Activated gamma-delta T cell treated with anti-CD3 and anti-CD28 coated beads, Interleukin-2, amount 50 U/mL, for 16 hours (primary cell): ENCODE results near the gene AHCYL2.
"Not testable (repeated sequence)": the region's sequence is repeated elsewhere in the genome, so short reads cannot be mapped to it uniquely, and the experiment has no call there.

Source experiments
- DNase-seq: peaks from one replicate; pipeline ENCODE4 v3.0.0-alpha.2; 2020; ENCODE audit warnings: low read depth

AHCYL2 gene

DNA sequence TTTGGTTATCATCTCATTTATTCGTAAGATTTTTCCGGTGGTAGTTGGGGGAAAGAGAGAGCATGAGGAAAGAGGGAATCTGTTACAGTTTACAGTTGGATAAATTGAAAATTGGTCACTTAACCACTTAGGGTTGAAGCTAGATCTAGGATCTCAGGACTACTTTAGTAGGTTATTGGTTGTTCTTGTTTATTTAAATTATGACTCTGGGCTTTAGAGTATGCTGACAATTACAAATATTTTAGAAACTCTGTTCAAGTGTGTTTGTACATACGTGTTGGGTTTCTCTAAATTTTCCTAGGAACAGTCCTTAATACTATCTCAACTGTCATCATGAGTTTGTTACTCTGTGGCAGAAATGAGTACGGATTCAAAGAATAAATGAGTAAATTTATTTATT is 160.8 kb downstream of the AHCYL2 start:
- no peak for DNase-seq

DNA sequence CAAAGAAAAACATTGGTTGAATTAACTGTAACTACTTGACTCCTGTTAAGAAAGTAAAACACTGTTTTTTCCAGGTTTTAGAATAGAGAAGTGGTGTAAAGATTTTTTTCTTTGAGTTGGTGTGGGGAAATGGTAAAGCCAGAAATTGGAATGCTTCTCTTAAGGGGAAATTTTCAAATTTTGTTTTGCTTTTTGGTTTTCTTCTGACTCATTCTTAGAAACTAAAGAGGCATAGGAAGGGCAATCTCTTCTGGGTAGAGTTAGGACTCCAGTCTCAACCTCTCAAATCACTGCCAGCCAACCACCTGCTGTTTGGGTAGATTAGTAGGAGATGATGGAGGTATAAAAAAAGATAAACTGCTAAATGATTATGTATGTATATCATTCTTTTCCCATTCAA is 161.7 kb downstream of the AHCYL2 start:
- no peak for DNase-seq

DNA sequence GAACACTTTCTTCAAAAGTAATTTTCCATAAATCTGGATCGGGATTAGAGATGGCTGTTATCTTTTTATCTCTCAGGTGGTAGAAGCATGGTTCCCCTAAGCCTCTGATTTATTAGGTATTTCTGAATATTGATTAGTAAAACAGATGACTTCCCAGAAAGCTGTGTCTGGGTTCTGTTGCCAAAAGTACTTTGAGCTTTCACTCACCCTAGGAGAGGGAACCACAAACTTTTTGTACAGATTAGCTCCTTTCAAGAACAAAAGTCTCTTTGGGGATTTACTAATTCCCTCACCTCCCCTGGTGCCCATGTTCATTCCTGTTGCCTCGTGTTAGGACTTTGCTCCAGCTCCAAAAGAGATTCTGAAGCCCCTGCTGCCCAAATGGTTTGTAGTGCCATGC is 162.7 kb downstream of the AHCYL2 start:
- DNase-seq, result no peak

DNA sequence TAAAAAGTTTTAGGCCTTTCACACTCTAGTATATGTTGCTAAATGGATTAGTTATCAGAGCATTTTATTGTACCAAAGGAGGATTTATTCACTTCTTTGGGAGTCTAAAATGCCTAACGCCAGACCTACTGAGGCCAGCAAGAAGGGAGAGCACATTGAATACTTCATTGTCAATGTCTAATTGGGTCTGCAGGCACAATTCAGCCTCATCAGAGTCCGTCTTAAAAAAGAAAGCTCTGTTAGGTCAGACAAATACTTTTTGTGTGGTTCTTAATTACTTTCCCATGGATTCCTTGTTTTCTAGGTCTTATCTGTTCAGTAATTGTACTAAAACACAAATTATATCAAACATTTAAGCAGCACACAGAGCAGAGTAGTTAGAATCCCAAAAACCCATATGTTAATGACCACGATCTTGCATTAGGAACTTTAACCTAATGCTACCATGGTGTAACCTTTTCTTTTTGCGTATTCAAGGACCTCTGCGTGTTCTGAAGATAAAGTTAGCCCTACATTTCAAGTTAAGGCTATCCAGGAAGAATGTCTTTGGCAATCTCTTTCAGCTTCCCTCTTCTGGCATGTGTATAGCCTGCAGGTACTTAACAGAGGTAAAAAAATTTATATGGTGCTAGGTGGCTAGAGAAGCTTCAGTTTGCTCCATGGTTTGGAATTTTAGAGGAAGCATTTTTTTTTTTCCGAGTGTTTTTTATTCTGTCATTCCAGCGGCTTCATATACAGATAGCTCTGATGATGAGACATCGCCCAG is 163.7 kb downstream of the AHCYL2 start:
- no peak for DNase-seq

DNA sequence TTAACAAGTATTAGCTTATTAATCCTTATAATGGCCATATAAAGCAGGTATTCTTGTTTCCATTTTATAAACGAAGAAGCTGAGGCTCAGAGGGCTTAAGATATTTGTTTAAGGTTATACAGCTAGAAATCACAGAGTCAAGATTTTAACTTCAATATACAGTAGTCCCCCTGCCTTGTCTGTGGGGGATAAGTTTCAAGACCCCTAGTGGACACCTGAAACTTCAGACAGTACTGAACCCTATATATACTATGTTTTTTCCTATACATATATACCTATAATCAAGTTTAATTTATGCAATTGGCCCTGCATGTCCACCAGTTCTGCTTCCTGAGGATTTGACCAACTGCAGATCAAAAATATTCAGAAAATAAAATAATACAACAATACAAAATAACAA is 165.0 kb downstream of the AHCYL2 start:
- no peak for DNase-seq

- no peak for DNase-seq
Measured at GRCh38 chr7:129390314-129390713, 165.5 kb downstream of the AHCYL2 start.

DNA sequence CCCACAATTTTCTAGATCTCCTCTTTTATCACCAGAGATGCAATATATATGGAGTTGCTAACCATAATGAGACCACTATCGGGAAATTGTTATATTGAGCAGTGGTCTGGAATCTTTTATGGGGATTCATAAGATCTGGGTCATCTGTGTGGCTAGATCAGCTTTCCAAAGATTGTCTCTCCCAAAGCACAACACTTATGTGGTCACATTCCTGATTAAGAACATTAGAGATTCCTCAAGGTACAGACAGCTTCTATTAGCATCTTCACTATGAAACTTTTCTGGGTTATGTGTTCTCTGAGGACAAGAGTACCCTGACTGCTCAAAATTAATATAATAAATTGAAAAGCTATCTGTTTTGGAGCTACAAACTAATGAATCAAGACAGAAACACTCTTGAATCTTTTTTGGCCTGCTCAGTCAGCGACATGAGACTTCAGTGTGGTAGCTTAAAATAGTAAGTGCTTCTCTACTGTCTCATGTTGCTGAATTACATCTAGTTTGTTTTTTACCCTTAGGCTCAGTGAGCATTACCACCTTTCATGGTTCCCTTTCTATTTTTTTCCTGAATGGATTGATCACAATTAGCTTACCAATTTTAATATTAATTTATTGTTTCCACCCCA is 166.8 kb downstream of the AHCYL2 start:
- no peak for DNase-seq

GRCh38 chr7:129393255-129393654 is 168.4 kb downstream of the AHCYL2 start:
- no peak for DNase-seq

DNA sequence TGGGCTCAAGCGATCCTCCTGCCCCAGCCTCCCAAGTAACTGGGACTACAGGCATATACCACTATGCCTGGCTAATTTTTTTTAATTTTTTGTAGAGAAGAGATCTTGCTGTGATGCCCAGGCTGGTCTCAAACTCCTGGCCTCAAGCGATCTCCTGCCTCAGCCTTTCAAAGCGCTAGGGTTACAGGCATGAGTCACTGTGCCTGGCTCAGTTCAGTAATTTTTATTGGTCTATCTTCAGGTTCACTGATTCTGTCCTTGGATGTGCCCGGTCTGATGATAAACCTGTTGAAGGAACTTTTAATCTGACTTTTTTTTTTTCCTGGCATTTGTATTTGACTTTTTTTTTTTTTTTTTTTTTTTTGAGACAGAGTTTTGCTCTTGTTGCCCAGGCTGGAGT is 169.3 kb downstream of the AHCYL2 start:
- no peak for DNase-seq

GRCh38 chr7:129394982-129395914 is 170.4 kb downstream of the AHCYL2 start:
- DNase-seq, result no peak

- no peak for DNase-seq
Measured at GRCh38 chr7:129401228-129401966, 176.6 kb downstream of the AHCYL2 start.

DNA sequence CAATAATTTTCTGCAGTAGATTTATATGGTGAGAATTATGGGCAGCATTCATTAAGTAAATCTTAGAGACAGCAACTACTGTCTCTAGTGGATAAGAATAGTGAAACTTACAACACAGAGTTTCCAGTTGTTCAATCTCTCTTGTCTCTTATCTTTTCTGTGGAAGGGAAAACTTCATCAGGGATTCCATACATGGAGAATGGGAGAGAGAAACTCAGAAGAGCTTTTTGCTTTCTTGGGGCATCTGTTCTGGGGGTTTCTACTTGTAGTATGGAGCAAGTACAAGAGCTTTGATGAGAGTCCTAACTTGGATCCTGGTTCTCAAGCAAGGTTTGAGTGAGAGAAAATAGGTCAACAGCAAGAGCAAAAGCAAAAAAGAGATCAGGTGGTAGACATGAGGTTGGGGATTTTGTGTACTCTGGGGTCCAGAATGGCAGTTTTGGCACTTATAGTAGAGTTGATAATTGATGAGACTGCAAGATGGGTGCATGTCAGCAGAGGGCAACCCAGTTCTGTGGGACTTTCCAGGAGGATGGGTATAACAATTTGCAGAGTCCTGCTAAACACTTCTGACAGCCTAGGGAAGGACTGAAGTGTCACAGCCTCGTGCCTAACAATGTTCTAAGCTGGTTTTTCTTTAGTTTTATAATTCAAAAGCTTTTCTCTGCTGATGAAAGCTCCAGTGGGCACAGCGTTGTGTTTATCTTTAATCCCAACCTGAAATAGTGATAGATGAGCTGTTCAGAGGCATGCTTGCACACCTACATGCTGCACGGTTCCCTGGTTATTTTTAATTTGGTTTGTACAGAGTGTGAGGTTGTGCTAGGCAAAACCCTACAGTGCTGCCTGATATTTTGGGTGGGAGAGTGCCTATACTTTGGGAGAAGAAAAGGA is 177.4 kb downstream of the AHCYL2 start:
- DNase-seq, result no peak

DNA sequence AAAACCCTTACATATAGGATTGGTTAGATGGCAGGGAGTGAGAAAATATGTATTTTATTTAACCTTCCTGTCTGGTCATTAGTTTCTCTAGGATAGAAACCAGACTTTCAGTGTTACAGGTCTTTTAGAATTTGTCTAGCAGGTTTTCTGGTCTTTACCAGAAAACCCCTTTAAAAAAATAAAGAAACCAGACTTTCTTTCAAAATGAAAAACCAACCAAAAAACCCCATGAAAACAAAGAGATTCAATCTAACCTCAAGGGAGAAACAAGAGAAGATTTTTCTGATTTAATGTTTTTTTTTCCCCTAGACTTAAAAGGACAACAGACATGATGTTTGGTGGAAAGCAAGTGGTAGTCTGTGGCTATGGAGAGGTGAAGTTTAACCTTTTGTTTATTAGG is 180.7 kb downstream of the AHCYL2 start:
- DNase-seq, result no peak

GRCh38 chr7:129410238-129410637 is 185.4 kb downstream of the AHCYL2 start:
- not testable (repeated sequence) for DNase-seq

- no peak for DNase-seq
Measured at GRCh38 chr7:129412501-129412900, 187.7 kb downstream of the AHCYL2 start.

GRCh38 chr7:129417073-129417472 is 192.2 kb downstream of the AHCYL2 start:
- DNase-seq, result no peak

- no peak for DNase-seq
Measured at GRCh38 chr7:129421717-129422250, 197.0 kb downstream of the AHCYL2 start.

DNA sequence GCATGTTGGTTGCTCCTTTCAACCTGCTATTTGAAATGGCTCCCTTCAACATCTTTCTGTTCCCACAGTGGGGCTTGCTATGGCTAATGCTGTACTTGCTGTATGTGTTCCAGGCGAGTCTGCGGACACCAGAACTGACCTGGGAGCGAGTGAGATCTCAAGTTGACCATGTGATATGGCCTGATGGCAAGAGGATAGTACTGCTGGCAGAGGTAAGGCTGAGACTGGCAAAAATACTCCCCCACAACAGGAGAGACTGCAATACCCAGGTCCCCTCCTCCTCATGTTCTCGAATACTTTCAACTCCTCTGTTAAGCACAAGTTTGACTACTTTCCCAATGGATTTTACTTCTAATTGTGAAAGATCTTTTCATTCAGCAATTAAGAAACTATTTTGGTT is 197.9 kb downstream of the AHCYL2 start:
- DNase-seq, result no peak

GRCh38 chr7:129423700-129424410 is 199.0 kb downstream of the AHCYL2 start:
- DNase-seq, result no peak

- DNase-seq, result no peak
Measured at GRCh38 chr7:129426482-129426881, 201.7 kb downstream of the AHCYL2 start.
